K562 (cell line): ENCODE measurements around the gene PAQR8. TPM values are rescaled to one million over a fixed set of nuclear protein-coding genes. Genes with fewer than 3 reads are reported as not detected.
A peak's percentile ranks its signal among the peaks of the same experiment; 100 is the strongest.

ENCODE experiments used
- CBFA2T3 ChIP-seq: fragments of 450-650 bp; IDR thresholded peaks from 2 replicates; pipeline ENCODE4 v1.6.1; 2017
- ESRRB ChIP-seq: fragments of 250-450 bp; sonication (Bioruptor Pico); IDR thresholded peaks from 2 replicates; pipeline ENCODE4 v1.5.0; 2020; ENCODE audit warnings: mild to moderate bottlenecking, moderate library complexity, borderline replicate concordance
- FOXA3 ChIP-seq, 2 experiments: fragments of 450-650 bp in 1 of 2; sonication (generic) in 1 of 2; formaldehyde crosslinking; IDR thresholded peaks in 1 of 2; conservative IDR thresholded peaks in 1 of 2; 2 replicates each; pipeline versions ENCODE4 v1.4.0 to v1.8.0; 2020 to 2022; ENCODE audit warnings: mild to moderate bottlenecking in 2 of 2, missing genetic modification reagents in 1 of 2
- HNRNPH1 ChIP-seq: fragments of 200-400 bp; formaldehyde crosslinking; optimal IDR thresholded peaks from 2 replicates; pipeline ENCODE3; 2017; ENCODE audit warnings: low read depth, mild to moderate bottlenecking, low read length, moderate library complexity
- MITF ChIP-seq: IDR thresholded peaks from 2 replicates; pipeline ENCODE4 v1.6.1; 2014; ENCODE audit warnings: antibody characterized with exemption
- POLR3G ChIP-seq: IDR thresholded peaks from 2 replicates; pipeline ENCODE4 v1.6.1; 2011; ENCODE audit not compliant: insufficient read length, insufficient replicate concordance; ENCODE audit errors: extremely low read depth
- RBM14 ChIP-seq: fragments of 200-400 bp; formaldehyde crosslinking; IDR thresholded peaks from 2 replicates; pipeline ENCODE4 v1.6.1; 2018; ENCODE audit warnings: low read depth, mild to moderate bottlenecking, low read length, moderate library complexity, borderline replicate concordance; ENCODE audit not compliant: insufficient read depth
- SAFB2 ChIP-seq: fragments of 200-400 bp; formaldehyde crosslinking; IDR thresholded peaks from 2 replicates; pipeline ENCODE4 v1.6.1; 2018; ENCODE audit warnings: borderline replicate concordance, low read length, low read depth, moderate library complexity; ENCODE audit not compliant: severe bottlenecking
- SMARCA5 ChIP-seq: fragments of 450-650 bp; IDR thresholded peaks from 2 replicates; pipeline ENCODE4 v1.6.1; 2016
- SREBF1 ChIP-seq: fragments of 150-350 bp; IDR thresholded peaks from 2 replicates; pipeline ENCODE4 v1.6.1; 2014; ENCODE audit warnings: antibody characterized with exemption, low read depth, low read length, borderline replicate concordance
- THAP12 ChIP-seq: fragments of 250-450 bp; sonication (Bioruptor Pico); IDR thresholded peaks from 2 replicates; pipeline ENCODE4 v1.9.0; 2021; ENCODE audit warnings: mild to moderate bottlenecking, inconsistent platforms
- ZNF217 ChIP-seq: sonication (generic); formaldehyde crosslinking; IDR thresholded peaks from 2 replicates; pipeline ENCODE4 v1.8.0; 2022; ENCODE audit warnings: mild to moderate bottlenecking, missing genetic modification reagents
- ZNF318 ChIP-seq, 2 experiments: fragments of 450-650 bp; IDR thresholded peaks; 2 replicates each; pipeline ENCODE4 v1.6.1; 2016; ENCODE audit warnings: mild to moderate bottlenecking in 2 of 2, borderline replicate concordance in 1 of 2, low read depth in 1 of 2, moderate library complexity in 1 of 2
- polyA plus RNA-seq, 8 experiments: library from polyadenylated mRNA; depleted of rRNA in 4 of 8; stranded (reverse) in 5 of 8; unstranded in 3 of 8; fragments of >200 nt; fragmentation: Nextera tagmentation in 2 of 8; fragmentation: Illumina TruSeq in 1 of 8; extraction: Ambion mirVana in 2 of 8; extraction: Trizol in 1 of 8; gene quantifications; 2 replicates each; pipeline versions ENCODE4 v1.2.1 to v1.2.3, GENCODE V29; 2011 to 2014; ENCODE audit warnings: inconsistent platforms in 1 of 8, missing spikeins in 1 of 8
- total RNA-seq, 7 experiments: library from RNA; depleted of rRNA in 6 of 7; stranded (reverse); fragments of >200 nt in 6 of 7; fragmentation: Illumina TruSeq in 2 of 7; extraction: Trizol in 2 of 7; gene quantifications; 2 replicates each; pipeline versions ENCODE4 v1.2.1 to v1.2.3, GENCODE V29; 2011 to 2021; ENCODE audit warnings: low replicate concordance in 1 of 7
- TF ChIP-seq, protein P1 (sequence below): IDR thresholded peaks from 2 replicates; pipeline ENCODE4 v1.6.1; 2016; ENCODE audit warnings: missing genetic modification characterization, missing compliant biosample characterization

PAQR8 gene
- total and polyA plus RNA-seq, 9 of the 15 experiments (the other 6 are each of a cell fraction or from before 2014, with no cell fraction given) = 1.4 to 10.2 (median 3.5) TPM

DNA sequence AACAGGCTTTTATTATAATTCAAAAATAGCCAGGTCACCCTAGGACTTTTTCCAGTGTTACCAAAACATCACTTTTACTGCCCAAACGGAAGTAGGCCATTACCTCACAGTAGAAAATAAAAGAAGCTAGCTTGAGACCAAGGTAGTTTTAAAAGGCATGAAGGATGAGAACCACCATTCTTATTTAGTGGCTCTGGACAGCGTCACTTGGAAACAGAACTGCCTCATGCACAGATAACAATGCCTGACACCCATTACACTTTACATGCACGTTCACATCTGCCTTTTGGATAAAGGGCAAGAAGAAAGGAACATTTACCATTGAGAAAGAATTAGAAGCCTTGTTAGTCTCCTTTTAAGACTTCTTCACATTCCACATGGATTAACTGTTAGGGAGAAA is 1.9 kb upstream of the PAQR8 start (continued):
- no peak for TF ChIP-seq THAP12 (CRISPR knock-in tag)
- TF ChIP-seq HNRNPH1 = no peak
- TF ChIP-seq RBM14 = no peak
- TF ChIP-seq CBFA2T3 = 0 out of 2 replicates have a peak, but pooled peaks have one; percentile 12
- TF ChIP-seq POLR3G = no peak
- no peak for TF ChIP-seq SMARCA5
- TF ChIP-seq SREBF1 = no peak
- TF ChIP-seq MITF = no peak
- TF ChIP-seq, protein P1, sequence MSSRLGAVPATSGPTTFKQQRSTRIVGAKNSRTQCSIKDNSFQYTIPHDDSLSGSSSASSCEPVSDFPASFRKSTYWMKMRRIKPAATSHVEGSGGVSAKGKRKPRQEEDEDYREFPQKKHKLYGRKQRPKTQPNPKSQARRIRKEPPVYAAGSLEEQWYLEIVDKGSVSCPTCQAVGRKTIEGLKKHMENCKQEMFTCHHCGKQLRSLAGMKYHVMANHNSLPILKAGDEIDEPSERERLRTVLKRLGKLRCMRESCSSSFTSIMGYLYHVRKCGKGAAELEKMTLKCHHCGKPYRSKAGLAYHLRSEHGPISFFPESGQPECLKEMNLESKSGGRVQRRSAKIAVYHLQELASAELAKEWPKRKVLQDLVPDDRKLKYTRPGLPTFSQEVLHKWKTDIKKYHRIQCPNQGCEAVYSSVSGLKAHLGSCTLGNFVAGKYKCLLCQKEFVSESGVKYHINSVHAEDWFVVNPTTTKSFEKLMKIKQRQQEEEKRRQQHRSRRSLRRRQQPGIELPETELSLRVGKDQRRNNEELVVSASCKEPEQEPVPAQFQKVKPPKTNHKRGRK (tag) = no peak
- no peak for TF ChIP-seq ZNF318 (IDR thresholded peaks at IDR 0.05; ENCODE audit: borderline replicate concordance in 1 of 2, low read depth in 1 of 2)
- no peak for TF ChIP-seq ESRRB
- no peak for TF ChIP-seq FOXA3 (CRISPR knock-in tag; conservative IDR thresholded peaks at IDR 0.05 in 1 of 2, IDR thresholded peaks at IDR 0.05 in 1 of 2)
- TF ChIP-seq SAFB2 = no peak
- no peak for TF ChIP-seq ZNF217 (CRISPR knock-in tag)
